ENCODE results near the gene DHFR.
A peak's percentile ranks its signal among the peaks of the same experiment; 100 is the strongest.

DHFR gene

DNA sequence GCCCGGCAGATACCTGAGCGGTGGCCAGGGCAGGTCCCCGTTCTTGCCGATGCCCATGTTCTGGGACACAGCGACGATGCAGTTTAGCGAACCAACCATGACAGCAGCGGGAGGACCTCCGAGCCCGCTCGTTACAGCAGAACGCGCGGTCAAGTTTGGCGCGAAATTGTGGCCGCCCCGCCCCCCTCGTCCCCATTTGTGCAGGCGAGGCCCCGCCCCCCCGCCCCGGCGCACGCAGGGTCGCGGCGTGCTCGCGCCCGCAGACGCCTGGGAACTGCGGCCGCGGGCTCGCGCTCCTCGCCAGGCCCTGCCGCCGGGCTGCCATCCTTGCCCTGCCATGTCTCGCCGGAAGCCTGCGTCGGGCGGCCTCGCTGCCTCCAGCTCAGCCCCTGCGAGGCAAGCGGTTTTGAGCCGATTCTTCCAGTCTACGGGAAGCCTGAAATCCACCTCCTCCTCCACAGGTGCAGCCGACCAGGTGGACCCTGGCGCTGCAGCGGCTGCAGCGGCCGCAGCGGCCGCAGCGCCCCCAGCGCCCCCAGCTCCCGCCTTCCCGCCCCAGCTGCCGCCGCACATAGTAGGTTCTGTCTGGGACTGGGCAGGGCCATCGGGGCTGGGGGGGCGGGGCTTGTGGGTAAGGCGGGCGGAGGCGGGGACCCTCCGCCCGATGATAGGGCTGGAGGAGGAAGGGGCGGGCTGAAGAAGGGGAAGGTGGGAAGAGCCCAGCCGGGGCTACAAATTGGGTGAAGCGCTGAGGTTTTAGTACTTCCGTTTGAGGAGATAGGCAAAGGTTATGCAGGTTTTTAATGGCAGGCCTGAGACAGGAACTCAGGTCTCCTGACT lies at the start of gene DHFR, which contains the start of gene MSH3:
Gene DHFR (minus strand): TSS at position 593 of the 840 bp plus-strand sequence. CDS start 494 bp downstream, at position 99.
Gene MSH3 (plus strand): TSS at position 262 of the 840 bp plus-strand sequence. CDS start 76 bp downstream, at position 338.
- peak; percentile 84 for FAIRE-seq
- TF ChIP-seq POLR2A (IDR thresholded peaks at IDR 0.05; ENCODE audit: low read depth, low read length) = peak; percentile 64

DNA sequence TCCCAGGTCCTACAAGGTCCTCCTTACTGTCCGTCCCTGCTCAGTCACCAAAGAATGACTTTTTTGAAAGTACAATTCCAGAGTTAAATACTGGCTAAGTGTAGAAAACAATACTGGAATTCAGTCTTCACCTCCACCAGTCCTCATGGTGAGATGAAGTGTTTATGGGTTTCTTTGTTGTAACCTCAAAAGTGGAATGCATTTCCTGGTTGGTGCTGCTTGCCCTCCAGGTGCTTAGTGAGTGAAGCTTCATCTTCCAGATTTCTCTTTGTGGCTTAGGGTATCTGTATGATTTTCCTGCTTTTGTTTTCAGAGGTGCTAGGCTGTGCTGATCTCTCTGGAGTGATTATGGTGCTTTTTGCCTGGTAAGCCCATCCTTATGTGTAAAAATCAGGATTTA lies 49.4 kb upstream of the DHFR start:
- no peak for TF ChIP-seq POLR2A (IDR thresholded peaks at IDR 0.05; ENCODE audit: low read depth, low read length)
- no peak for FAIRE-seq
- no peak for DNase-seq (ENCODE audit: insufficient read length, low spot score)

More for the DNA sequence above, at the start of gene DHFR, which contains the start of gene MSH3:
- peak; percentile 80 for DNase-seq (ENCODE audit: insufficient read length, low spot score)

DNA sequence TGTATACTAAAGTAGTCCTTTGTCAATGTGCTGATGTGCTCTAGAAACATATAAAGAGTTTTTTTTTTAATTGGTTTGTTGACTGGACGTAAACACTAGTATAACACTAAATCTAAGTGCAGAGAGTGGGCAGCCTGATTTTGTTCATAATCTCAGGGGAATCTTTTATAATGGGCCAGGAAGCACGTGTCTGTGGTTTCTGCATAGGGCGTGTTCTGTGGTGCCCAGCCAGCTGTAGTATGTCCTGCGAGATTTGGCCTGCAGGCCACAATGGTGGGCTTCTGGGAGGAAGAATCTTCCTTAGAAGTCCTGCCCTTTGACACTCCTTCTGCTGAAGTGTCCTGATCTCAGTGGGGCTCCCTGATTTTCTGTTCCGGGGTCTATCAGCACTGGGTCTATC lies 49.0 kb upstream of the DHFR start:
- TF ChIP-seq POLR2A (IDR thresholded peaks at IDR 0.05; ENCODE audit: low read depth, low read length) = no peak
- FAIRE-seq = no peak
- DNase-seq (ENCODE audit: insufficient read length, low spot score) = no peak

DNA sequence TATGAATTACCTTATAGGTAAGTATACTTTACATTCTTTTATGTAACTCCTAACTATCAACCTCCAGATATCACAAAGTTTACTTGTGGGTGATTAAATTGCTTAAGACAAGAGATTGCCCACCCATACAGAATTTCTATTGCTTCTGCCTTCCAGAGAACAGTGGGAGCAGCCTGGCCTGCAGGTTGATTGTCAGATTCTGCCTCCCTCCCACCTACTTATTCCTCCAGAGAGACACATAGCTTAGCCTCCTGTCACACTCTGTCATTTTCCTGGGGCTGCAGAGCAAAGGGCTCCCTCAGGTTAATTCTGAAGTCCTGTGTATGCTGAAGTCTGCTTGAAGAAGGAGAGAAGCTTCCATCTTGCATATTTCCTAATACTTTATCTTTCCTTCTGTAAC lies 48.5 kb upstream of the DHFR start:
- TF ChIP-seq POLR2A (IDR thresholded peaks at IDR 0.05; ENCODE audit: low read depth, low read length) = no peak
- no peak for DNase-seq (ENCODE audit: insufficient read length, low spot score)
- FAIRE-seq = no peak

DNA sequence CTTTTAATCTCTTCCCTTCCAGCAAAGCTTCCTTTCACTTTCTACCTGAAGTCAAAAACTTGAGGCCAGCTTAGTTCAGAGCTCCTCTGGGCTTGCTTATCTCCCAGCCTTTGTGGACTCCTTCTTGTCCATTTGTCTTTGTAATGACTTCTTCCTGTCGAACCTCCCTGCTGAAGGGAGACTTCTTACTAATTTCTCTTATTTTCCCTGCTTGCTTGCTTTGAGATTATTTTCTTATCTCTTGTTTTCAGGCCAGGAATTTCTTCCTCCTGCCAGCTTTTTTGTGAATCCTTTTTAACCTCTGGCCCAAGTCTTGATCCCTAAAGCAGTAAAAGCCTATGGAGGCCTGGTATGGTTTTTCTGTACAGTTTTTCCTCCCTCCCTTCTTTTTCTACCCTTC lies 46.8 kb upstream of the DHFR start:
- FAIRE-seq (no peak), DNase-seq (ENCODE audit: insufficient read length, low spot score) (no peak)
- TF ChIP-seq POLR2A (IDR thresholded peaks at IDR 0.05; ENCODE audit: low read depth, low read length) = no peak

DNA sequence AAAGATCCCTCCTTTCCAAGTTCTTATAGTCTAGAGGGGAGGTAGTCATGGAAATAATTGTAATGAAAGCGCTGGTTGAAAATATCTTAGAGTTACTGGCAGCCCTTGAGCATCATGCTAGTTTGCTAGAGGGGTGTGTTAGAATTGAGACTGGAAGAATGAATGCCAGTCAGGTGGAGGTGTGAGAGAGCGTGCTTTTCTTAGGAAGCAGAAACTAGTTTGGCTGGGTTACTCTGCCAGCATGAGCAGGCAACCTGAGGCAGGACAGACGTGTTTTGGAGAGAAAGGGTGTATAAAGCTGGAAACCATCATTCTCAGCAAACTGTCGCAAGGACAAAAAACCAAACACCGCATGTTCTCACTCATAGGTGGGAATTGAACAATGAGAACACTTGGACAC lies 43.6 kb upstream of the DHFR start:
- DNase-seq (ENCODE audit: insufficient read length, low spot score) = no peak
- no peak for TF ChIP-seq POLR2A (IDR thresholded peaks at IDR 0.05; ENCODE audit: low read depth, low read length)
- FAIRE-seq = no peak

DNA sequence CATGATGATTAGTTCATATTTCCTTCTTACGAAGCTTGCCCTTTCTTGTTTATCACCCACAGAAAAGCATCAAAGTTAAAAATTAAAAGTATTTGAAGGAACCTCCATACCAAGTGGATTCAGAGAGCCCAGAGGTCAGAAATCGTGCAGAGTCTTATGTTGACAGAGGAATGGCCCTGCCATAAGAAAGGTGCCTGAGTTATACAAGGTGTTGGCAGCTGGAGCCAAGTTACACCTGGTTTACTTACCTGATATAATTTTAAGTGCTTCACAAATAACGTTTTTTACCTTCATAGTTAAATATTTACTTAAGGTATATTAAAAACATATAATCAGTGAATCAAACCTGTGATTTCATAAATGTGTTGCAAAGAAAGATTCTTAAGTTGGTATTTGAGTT lies 42.3 kb upstream of the DHFR start:
- DNase-seq (ENCODE audit: insufficient read length, low spot score) = no peak
- no peak for TF ChIP-seq POLR2A (IDR thresholded peaks at IDR 0.05; ENCODE audit: low read depth, low read length)
- no peak for FAIRE-seq

DNA sequence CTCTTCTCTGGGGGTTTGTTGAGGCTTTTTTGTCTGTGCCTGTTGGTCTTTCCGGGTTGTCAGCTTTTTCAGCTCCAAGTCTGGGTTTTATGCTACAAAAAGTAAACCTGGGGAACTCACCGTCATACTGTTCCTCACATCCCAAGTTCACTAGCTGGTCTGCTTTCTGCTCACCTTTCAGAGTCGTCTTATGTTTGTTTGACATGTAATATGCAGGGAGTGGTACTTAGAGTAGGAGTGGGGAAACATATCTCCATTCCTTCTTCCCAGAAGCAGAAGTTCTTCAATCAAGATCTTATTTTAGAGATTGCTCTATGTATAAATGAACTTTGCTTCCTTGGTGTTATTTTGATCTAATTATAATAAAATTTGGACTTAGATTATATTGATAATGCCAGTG lies 41.7 kb upstream of the DHFR start:
- no peak for TF ChIP-seq POLR2A (IDR thresholded peaks at IDR 0.05; ENCODE audit: low read depth, low read length)
- DNase-seq (ENCODE audit: insufficient read length, low spot score) (no peak), FAIRE-seq (no peak)

DNA sequence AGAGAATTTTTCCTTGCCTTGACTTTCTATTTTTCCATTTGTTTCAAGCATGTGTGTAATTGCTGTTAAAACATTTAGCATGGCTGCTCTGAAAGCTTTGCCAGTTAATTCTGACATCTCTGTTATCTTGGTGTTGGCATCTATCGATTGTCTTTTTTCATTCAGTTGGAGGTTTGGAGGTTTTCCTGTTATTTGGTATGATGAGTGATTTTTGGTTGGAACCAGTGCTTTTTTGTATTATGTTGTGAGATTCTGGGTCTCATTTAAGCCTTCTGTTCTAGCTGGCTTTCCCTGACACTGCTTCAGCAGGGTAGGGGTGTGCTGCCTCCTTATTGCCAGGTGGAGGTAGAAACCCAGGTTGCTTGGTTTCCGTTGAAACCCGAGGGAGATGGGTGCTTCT lies 40.9 kb upstream of the DHFR start:
- no peak for TF ChIP-seq POLR2A (IDR thresholded peaks at IDR 0.05; ENCODE audit: low read depth, low read length)
- FAIRE-seq (no peak), DNase-seq (ENCODE audit: insufficient read length, low spot score) (no peak)

DNA sequence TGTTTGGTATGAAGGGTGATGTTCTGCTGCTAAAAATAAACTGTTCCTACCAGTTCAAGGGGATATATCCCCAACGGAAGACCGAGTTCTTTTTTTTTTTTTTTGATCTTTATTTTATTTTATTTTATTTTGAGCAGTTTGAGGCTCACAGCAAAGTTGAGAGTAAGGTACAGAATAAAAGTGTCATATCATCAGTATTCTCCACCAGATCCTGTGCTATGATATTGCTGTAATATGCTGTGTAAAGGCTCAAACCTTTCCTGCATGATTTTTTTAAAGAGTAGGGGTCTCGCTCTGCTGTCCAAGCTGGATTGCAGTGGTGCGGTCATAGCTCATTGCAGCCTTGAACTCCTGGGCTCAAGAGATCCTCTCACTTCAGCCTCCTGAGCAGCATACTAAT lies 34.8 kb upstream of the DHFR start:
- DNase-seq (ENCODE audit: insufficient read length, low spot score) (no peak), FAIRE-seq (no peak)
- TF ChIP-seq POLR2A (IDR thresholded peaks at IDR 0.05; ENCODE audit: low read depth, low read length) = no peak

DNA sequence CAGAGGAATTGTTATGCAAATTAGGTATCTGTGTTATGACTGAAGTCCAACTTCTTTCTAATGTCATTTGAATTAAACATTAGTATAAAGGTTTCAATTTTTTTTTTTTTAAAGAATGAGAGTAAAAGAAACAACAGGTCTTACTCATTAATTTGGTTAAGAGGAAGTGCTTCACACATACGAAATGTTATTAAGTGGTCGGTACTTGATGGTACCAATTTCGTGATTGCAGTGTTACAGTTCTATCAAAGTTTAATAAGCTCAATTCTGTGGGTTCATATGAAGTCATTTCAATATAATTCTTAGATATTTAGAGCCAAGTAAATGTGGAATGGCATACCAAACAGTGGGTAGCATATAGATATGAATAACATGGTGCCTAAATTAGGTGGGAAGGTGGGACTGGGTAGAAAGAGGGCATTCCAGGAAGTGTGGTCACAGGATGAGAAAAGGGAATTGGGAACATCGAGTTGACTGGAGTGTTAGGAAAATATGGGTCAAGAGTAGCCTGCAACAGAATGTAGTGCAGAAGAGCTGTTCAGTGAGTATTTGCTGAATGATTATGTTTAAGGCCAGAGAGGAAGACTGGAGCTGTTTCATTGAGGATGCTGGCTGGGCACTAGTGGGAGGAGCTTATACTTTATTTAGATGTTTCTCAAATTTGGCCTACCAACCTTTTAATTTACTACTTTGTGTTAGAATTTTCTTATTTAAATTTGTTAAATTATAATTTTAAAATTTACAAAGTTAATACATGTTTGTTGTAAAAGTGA lies 34.1 kb upstream of the DHFR start:
- no peak for DNase-seq (ENCODE audit: insufficient read length, low spot score)
- no peak for TF ChIP-seq POLR2A (IDR thresholded peaks at IDR 0.05; ENCODE audit: low read depth, low read length)

DNA sequence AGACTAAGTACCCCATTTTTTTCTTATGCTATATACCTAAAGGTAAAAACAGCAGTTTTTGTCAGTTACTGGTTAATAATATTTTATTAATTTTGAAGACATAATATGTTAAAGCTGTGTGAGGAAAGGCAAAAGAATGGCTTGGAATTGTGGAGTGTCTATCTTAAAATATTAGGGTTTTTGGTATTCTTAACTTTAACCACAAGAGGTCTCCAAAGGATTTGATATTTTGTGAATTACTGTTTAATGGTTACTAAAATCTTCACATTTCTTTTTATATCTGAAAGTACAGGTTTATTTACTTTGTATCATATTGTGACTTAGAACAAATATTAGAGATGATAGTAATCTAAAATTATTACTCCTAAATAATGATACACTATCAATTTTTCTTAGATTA lies 32.0 kb upstream of the DHFR start:
- FAIRE-seq = no peak
- DNase-seq (ENCODE audit: insufficient read length, low spot score) = no peak
- TF ChIP-seq POLR2A (IDR thresholded peaks at IDR 0.05; ENCODE audit: low read depth, low read length) = no peak

More for the DNA sequence above, 34.1 kb upstream of the DHFR start:
- no peak for FAIRE-seq

DNA sequence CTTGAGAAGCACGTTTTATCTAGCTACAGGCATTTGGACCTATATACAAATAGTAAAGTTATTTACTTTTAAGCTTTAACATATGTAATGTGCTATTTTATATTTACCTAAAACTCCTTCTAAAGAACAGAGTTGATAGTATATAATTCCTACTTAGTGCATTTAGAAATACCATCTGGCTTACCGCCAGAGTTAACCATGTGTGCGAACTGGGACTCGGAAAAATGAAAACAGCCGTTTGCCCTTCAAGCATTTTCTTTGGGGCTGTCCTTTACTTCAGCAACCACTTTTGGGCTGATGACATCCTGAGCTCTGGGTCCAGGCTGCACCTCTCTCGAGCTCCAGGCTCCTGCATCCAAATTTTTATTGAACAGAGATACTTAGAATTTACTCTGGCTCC lies 21.9 kb upstream of the DHFR start:
- TF ChIP-seq POLR2A (IDR thresholded peaks at IDR 0.05; ENCODE audit: low read depth, low read length) = no peak
- DNase-seq (ENCODE audit: insufficient read length, low spot score) = no peak
- no peak for FAIRE-seq

DNA sequence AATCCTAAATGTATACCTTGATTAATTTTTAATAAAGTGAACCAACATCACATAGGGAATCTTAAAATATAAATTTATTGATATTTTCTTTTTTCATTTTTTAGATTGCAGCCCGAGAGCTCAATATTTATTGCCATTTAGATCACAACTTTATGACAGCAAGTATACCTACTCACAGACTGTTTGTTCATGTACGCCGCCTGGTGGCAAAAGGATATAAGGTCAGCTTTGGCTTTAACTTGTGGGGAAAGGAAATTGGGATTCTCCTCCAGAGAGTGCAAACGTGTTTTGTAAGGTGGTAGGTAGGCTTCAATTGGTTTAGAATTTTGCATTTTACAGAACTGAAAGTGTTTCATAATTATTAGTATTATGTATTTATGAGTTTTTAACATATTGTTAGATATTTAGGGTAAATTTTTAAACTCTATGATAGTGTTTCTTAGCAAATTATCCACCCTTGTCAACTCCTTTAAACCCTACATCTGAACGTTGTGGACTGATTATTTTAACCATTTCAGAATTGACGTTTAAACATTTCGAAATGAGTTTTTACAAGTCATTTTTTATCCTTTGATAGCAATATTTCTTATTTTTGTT lies 17.5 kb upstream of the DHFR start:
- no peak for TF ChIP-seq POLR2A (IDR thresholded peaks at IDR 0.05; ENCODE audit: low read depth, low read length)
- peak; percentile 9 for DNase-seq (ENCODE audit: insufficient read length, low spot score)
- FAIRE-seq = peak; percentile 85
